ENCODE measurements around the gene PDXP. TPM values are rescaled to one million over a fixed set of nuclear protein-coding genes. Genes with fewer than 3 reads are reported as not detected.
A peak's percentile ranks its signal among the peaks of the same experiment; 100 is the strongest.

Gene PDXP
- total and polyA plus RNA-seq, 5 donors from 2014 or later = 1.1 to 5.8 (median 2.0) TPM

GRCh38 chr22:37624876-37625275 is 33.6 kb upstream of the PDXP start:
- H3K4me1 Mint-ChIP-seq = peaks cover 0 to 65% (median 26%) of the 10 kb centered on the region in 4 donors
- peak overlapping the region in 1 of 4 donors; percentile 64 for H3K4me3 Mint-ChIP-seq
- ATAC-seq (ENCODE audit: low read depth in 2 of 2) (no peak), DNase-seq (no peak)
- H3K36me3 ChIP-seq (ENCODE audit: control insufficient read depth, insufficient read depth, low read length) = peaks cover 9% of the 10 kb centered on the region
- H3K4me3 ChIP-seq (ENCODE audit: low read depth, low read length) = no peak overlapping the region
- peaks cover 3% of the 10 kb centered on the region for H3K36me3 Mint-ChIP-seq
- peak overlapping the region; percentile 81 for H3K27ac ChIP-seq (ENCODE audit: insufficient read depth, low read length, poor library complexity, severe bottlenecking)
- peaks cover 52% of the 10 kb centered on the region for H3K4me1 ChIP-seq (ENCODE audit: control insufficient read depth, insufficient read depth, low read length, poor library complexity, severe bottlenecking)
- H3K27ac Mint-ChIP-seq = peak overlapping the region; percentile 88 to 98 (median 88)
- H3K27me3 Mint-ChIP-seq = no peaks in the 10 kb centered on the region
- H3K9me3 Mint-ChIP-seq = no peaks in the 10 kb centered on the region
- no peaks in the 10 kb centered on the region for H3K27me3 ChIP-seq (ENCODE audit: control insufficient read depth, insufficient read depth, low read length)
- no peaks in the 10 kb centered on the region for H3K9me3 ChIP-seq (ENCODE audit: control insufficient read depth in 2 of 2, low read length in 2 of 2)

GRCh38 chr22:37625737-37626136 is 32.8 kb upstream of the PDXP start:
- Histone ChIP-seq H3K9me3 (ENCODE audit: control insufficient read depth in 2 of 2, low read length in 2 of 2) (no peaks in the 10 kb centered on the region), H3K27me3 (ENCODE audit: control insufficient read depth, insufficient read depth, low read length) (no peaks in the 10 kb centered on the region), H3K4me1 (ENCODE audit: control insufficient read depth, insufficient read depth, low read length, poor library complexity, severe bottlenecking) (peaks cover 57% of the 10 kb centered on the region), H3K27ac (ENCODE audit: insufficient read depth, low read length, poor library complexity, severe bottlenecking) (peak overlapping the region; percentile 81), H3K36me3 (ENCODE audit: control insufficient read depth, insufficient read depth, low read length) (peaks cover 2% of the 10 kb centered on the region), H3K4me3 (ENCODE audit: low read depth, low read length) (no peak overlapping the region)
- no peak for ATAC-seq (ENCODE audit: low read depth in 2 of 2)
- no peaks in the 10 kb centered on the region for H3K27me3 Mint-ChIP-seq
- H3K4me3 Mint-ChIP-seq = peak overlapping the region in 1 of 4 donors; percentile 31
- H3K4me1 Mint-ChIP-seq = peaks cover 0 to 70% (median 26%) of the 10 kb centered on the region in 4 donors
- H3K27ac Mint-ChIP-seq = peak overlapping the region in 2 of 3 donors; percentile 84 to 88
- H3K9me3 Mint-ChIP-seq = no peaks in the 10 kb centered on the region
- no peak for DNase-seq
- peaks cover 3% of the 10 kb centered on the region for H3K36me3 Mint-ChIP-seq

- no peaks in the 10 kb centered on the region for H3K27me3 ChIP-seq (ENCODE audit: control insufficient read depth, insufficient read depth, low read length)
- Mint-ChIP-seq H3K27me3 (no peaks in the 10 kb centered on the region), H3K4me3 (peak overlapping the region in 1 of 4 donors; percentile 31), H3K4me1 (peaks cover 0 to 71% (median 26%) of the 10 kb centered on the region in 4 donors), H3K27ac (peak overlapping the region in 2 of 3 donors; percentile 84 to 92), H3K36me3 (peaks cover 3% of the 10 kb centered on the region), H3K9me3 (no peaks in the 10 kb centered on the region)
- no peak for DNase-seq
- H3K27ac ChIP-seq (ENCODE audit: insufficient read depth, low read length, poor library complexity, severe bottlenecking) = peak overlapping the region; percentile 81
- no peak overlapping the region for H3K4me3 ChIP-seq (ENCODE audit: low read depth, low read length)
- H3K36me3 ChIP-seq (ENCODE audit: control insufficient read depth, insufficient read depth, low read length) = no peaks in the 10 kb centered on the region
- peaks cover 59% of the 10 kb centered on the region for H3K4me1 ChIP-seq (ENCODE audit: control insufficient read depth, insufficient read depth, low read length, poor library complexity, severe bottlenecking)
- ATAC-seq (ENCODE audit: low read depth in 2 of 2) = no peak
- H3K9me3 ChIP-seq (ENCODE audit: control insufficient read depth in 2 of 2, low read length in 2 of 2) = no peaks in the 10 kb centered on the region
Observed at GRCh38 chr22:37626144-37626543, 32.4 kb upstream of the PDXP start.

- peaks cover 3% of the 10 kb centered on the region for H3K36me3 Mint-ChIP-seq
- peaks cover 64% of the 10 kb centered on the region for H3K4me1 ChIP-seq (ENCODE audit: control insufficient read depth, insufficient read depth, low read length, poor library complexity, severe bottlenecking)
- H3K4me1 Mint-ChIP-seq = peaks cover 0 to 74% (median 26%) of the 10 kb centered on the region in 4 donors
- peak overlapping the region; percentile 81 for H3K27ac ChIP-seq (ENCODE audit: insufficient read depth, low read length, poor library complexity, severe bottlenecking)
- H3K27me3 Mint-ChIP-seq = no peaks in the 10 kb centered on the region
- no peaks in the 10 kb centered on the region for H3K36me3 ChIP-seq (ENCODE audit: control insufficient read depth, insufficient read depth, low read length)
- DNase-seq (no peak), ATAC-seq (ENCODE audit: low read depth in 2 of 2) (no peak)
- no peaks in the 10 kb centered on the region for H3K27me3 ChIP-seq (ENCODE audit: control insufficient read depth, insufficient read depth, low read length)
- no peaks in the 10 kb centered on the region for H3K9me3 ChIP-seq (ENCODE audit: control insufficient read depth in 2 of 2, low read length in 2 of 2)
- no peak overlapping the region for H3K4me3 ChIP-seq (ENCODE audit: low read depth, low read length)
- peak overlapping the region; percentile 84 to 98 (median 92) for H3K27ac Mint-ChIP-seq
- no peaks in the 10 kb centered on the region for H3K9me3 Mint-ChIP-seq
- peak overlapping the region in 3 of 4 donors; percentile 60 to 82 (median 73) for H3K4me3 Mint-ChIP-seq
Observed at GRCh38 chr22:37626556-37627075, 31.9 kb upstream of the PDXP start.

- Histone ChIP-seq H3K9me3 (ENCODE audit: control insufficient read depth in 2 of 2, low read length in 2 of 2) (no peaks in the 10 kb centered on the region), H3K36me3 (ENCODE audit: control insufficient read depth, insufficient read depth, low read length) (no peaks in the 10 kb centered on the region), H3K27me3 (ENCODE audit: control insufficient read depth, insufficient read depth, low read length) (no peaks in the 10 kb centered on the region), H3K4me1 (ENCODE audit: control insufficient read depth, insufficient read depth, low read length, poor library complexity, severe bottlenecking) (peaks cover 69% of the 10 kb centered on the region), H3K27ac (ENCODE audit: insufficient read depth, low read length, poor library complexity, severe bottlenecking) (peak overlapping the region; percentile 81), H3K4me3 (ENCODE audit: low read depth, low read length) (peak overlapping the region; percentile 41)
- Mint-ChIP-seq H3K27me3 (no peaks in the 10 kb centered on the region), H3K36me3 (peaks cover 3% of the 10 kb centered on the region), H3K9me3 (peaks cover 0 to 1% (median 0%) of the 10 kb centered on the region in 7 donors), H3K4me1 (peaks cover 0 to 77% (median 26%) of the 10 kb centered on the region in 4 donors), H3K27ac (peak overlapping the region; percentile 84 to 98 (median 92)), H3K4me3 (peak overlapping the region; percentile 60 to 90 (median 78))
- no peak for DNase-seq
- ATAC-seq (ENCODE audit: low read depth in 2 of 2) = peak; percentile 8 to 10
Observed at GRCh38 chr22:37627121-37627520, 31.4 kb upstream of the PDXP start.

- Histone ChIP-seq H3K4me3 (ENCODE audit: low read depth, low read length) (peak overlapping the region; percentile 41), H3K27me3 (ENCODE audit: control insufficient read depth, insufficient read depth, low read length) (no peaks in the 10 kb centered on the region), H3K27ac (ENCODE audit: insufficient read depth, low read length, poor library complexity, severe bottlenecking) (peak overlapping the region; percentile 81), H3K4me1 (ENCODE audit: control insufficient read depth, insufficient read depth, low read length, poor library complexity, severe bottlenecking) (peaks cover 73% of the 10 kb centered on the region), H3K36me3 (ENCODE audit: control insufficient read depth, insufficient read depth, low read length) (no peaks in the 10 kb centered on the region), H3K9me3 (ENCODE audit: control insufficient read depth in 2 of 2, low read length in 2 of 2) (no peaks in the 10 kb centered on the region)
- DNase-seq (peak; percentile 35 to 86 (median 61)), ATAC-seq (ENCODE audit: low read depth in 2 of 2) (peak; percentile 80 to 87)
- peak overlapping the region; percentile 60 to 90 (median 78) for H3K4me3 Mint-ChIP-seq
- peaks cover 0 to 1% (median 0%) of the 10 kb centered on the region in 7 donors for H3K9me3 Mint-ChIP-seq
- H3K4me1 Mint-ChIP-seq = peaks cover 0 to 80% (median 26%) of the 10 kb centered on the region in 4 donors
- H3K27me3 Mint-ChIP-seq = no peaks in the 10 kb centered on the region
- peaks cover 3% of the 10 kb centered on the region for H3K36me3 Mint-ChIP-seq
- H3K27ac Mint-ChIP-seq = peak overlapping the region; percentile 84 to 98 (median 92)
Observed at GRCh38 chr22:37627545-37627944, 31.0 kb upstream of the PDXP start.

GRCh38 chr22:37628830-37629229 is 29.7 kb upstream of the PDXP start:
- no peak overlapping the region for H3K27ac ChIP-seq (ENCODE audit: insufficient read depth, low read length, poor library complexity, severe bottlenecking)

GRCh38 chr22:37629928-37630327 is 28.6 kb upstream of the PDXP start:
- no peak overlapping the region for H3K4me3 ChIP-seq (ENCODE audit: low read depth, low read length)
- H3K27ac ChIP-seq (ENCODE audit: insufficient read depth, low read length, poor library complexity, severe bottlenecking) = no peak overlapping the region
- Mint-ChIP-seq H3K36me3 (no peaks in the 10 kb centered on the region), H3K27ac (peak overlapping the region in 2 of 3 donors; percentile 20 to 84), H3K9me3 (peaks cover 0 to 1% (median 0%) of the 10 kb centered on the region in 7 donors), H3K27me3 (no peaks in the 10 kb centered on the region), H3K4me1 (peaks cover 0 to 83% (median 35%) of the 10 kb centered on the region in 4 donors), H3K4me3 (no peak overlapping the region)
- no peaks in the 10 kb centered on the region for H3K9me3 ChIP-seq (ENCODE audit: control insufficient read depth in 2 of 2, low read length in 2 of 2)
- H3K27me3 ChIP-seq (ENCODE audit: control insufficient read depth, insufficient read depth, low read length) = no peaks in the 10 kb centered on the region
- DNase-seq (no peak), ATAC-seq (ENCODE audit: low read depth in 2 of 2) (no peak)
- no peaks in the 10 kb centered on the region for H3K36me3 ChIP-seq (ENCODE audit: control insufficient read depth, insufficient read depth, low read length)
- peaks cover 83% of the 10 kb centered on the region for H3K4me1 ChIP-seq (ENCODE audit: control insufficient read depth, insufficient read depth, low read length, poor library complexity, severe bottlenecking)

More at GRCh38 chr22:37628830-37629229, 29.7 kb upstream of the PDXP start:
- no peak for DNase-seq
- Mint-ChIP-seq H3K4me3 (peak overlapping the region in 2 of 4 donors; percentile 38 to 60), H3K27me3 (no peaks in the 10 kb centered on the region), H3K9me3 (peaks cover 0 to 1% (median 0%) of the 10 kb centered on the region in 7 donors), H3K36me3 (no peaks in the 10 kb centered on the region), H3K4me1 (peaks cover 0 to 82% (median 29%) of the 10 kb centered on the region in 4 donors), H3K27ac (peak overlapping the region; percentile 84 to 98 (median 92))
- H3K4me3 ChIP-seq (ENCODE audit: low read depth, low read length) = no peak overlapping the region
- H3K4me1 ChIP-seq (ENCODE audit: control insufficient read depth, insufficient read depth, low read length, poor library complexity, severe bottlenecking) = peaks cover 79% of the 10 kb centered on the region
- no peaks in the 10 kb centered on the region for H3K27me3 ChIP-seq (ENCODE audit: control insufficient read depth, insufficient read depth, low read length)
- ATAC-seq (ENCODE audit: low read depth in 2 of 2) = no peak
- no peaks in the 10 kb centered on the region for H3K9me3 ChIP-seq (ENCODE audit: control insufficient read depth in 2 of 2, low read length in 2 of 2)
- no peaks in the 10 kb centered on the region for H3K36me3 ChIP-seq (ENCODE audit: control insufficient read depth, insufficient read depth, low read length)
